HepG2 (cell line): ENCODE results near the gene LDAH. TPM values are rescaled to one million over a fixed set of nuclear protein-coding genes. Genes with fewer than 3 reads are reported as not detected.

Experiments
- ATAC-seq: fragments of 200-7000 bp; cut with Tn5 transposase; 3 replicates; pipeline ENCODE4 v1.9.1; 2020; ENCODE audit warnings: mild to moderate bottlenecking, moderate library complexity
- BruUV-seq: library from RNA; stranded (reverse); fragments of 400-500 nt; replicated peaks from 2 replicates; lab custom pipeline; 2021; lab: Mats Ljungman, UMichigan
- CTCF ChIA-PET: fragments of 300-600 bp; formaldehyde crosslinking; extraction: SDS; loops from one replicate; lab custom pipeline; 2021; ENCODE audit warnings: low total read pairs, inconsistent platforms, low intra/inter-chr PET ratio; lab: Yijun Ruan, JAX
- POLR2A ChIA-PET: fragments of 350-600 bp; sonication (Branson Sonifier 250); formaldehyde crosslinking; loops from one replicate; lab custom pipeline; 2020; ENCODE audit warnings: antibody characterized with exemption, inconsistent platforms; lab: Yijun Ruan, JAX
- DNase-seq: peaks from one replicate; pipeline ENCODE4 v3.0.0-alpha.2; 2015; ENCODE audit warnings: low spot score
- FAIRE-seq: peaks from 3 replicates; lab custom pipeline; 2011; peaks lifted over from hg19 to GRCh38; lab: Jason Lieb, UNC
- H2AFZ ChIP-seq: one replicate; pipeline ENCODE4 v1.6.1; 2011; ENCODE audit warnings: low read length, inconsistent platforms
- H3K27ac ChIP-seq: fragments of 300-600 bp; 3 replicates; pipeline ENCODE4 v1.8.0; 2011; ENCODE audit warnings: mixed run types, mild to moderate bottlenecking, mixed read lengths, low read length, inconsistent platforms; ENCODE audit not compliant: insufficient read depth; ENCODE audit errors: extremely low read length
- H3K27me3 ChIP-seq, 2 experiments: fragments of 200-600 bp in 1 of 2; 2 replicates in 1 of 2; 3 replicates in 1 of 2; pipeline versions ENCODE4 v1.6.0 to v1.8.0; 2011; ENCODE audit warnings: low read length in 2 of 2, mild to moderate bottlenecking in 2 of 2, moderate library complexity in 2 of 2, inconsistent platforms in 1 of 2; ENCODE audit not compliant: insufficient read depth in 2 of 2, control insufficient read depth in 1 of 2
- H3K36me3 ChIP-seq, 2 experiments: fragments of 200-600 bp in 1 of 2; replicated peaks in 1 of 2; 2 replicates in 1 of 2; 3 replicates in 1 of 2; pipeline versions ENCODE4 v1.5.1 to v1.8.0; 2011; ENCODE audit warnings: low read length in 2 of 2, inconsistent platforms in 1 of 2; ENCODE audit not compliant: insufficient read depth in 2 of 2, control insufficient read depth in 1 of 2
- H3K4me1 ChIP-seq: 2 replicates; pipeline ENCODE4 v1.5.1; 2012; ENCODE audit warnings: low read length, inconsistent platforms; ENCODE audit not compliant: insufficient read depth
- H3K4me2 ChIP-seq: 2 replicates; pipeline ENCODE4 v1.6.0; 2011; ENCODE audit warnings: low read depth, low read length, inconsistent platforms
- H3K4me3 ChIP-seq, 3 experiments: fragments of 200-600 bp in 1 of 3; sonication (generic), shearing (Covaris generic) in 1 of 3; replicated peaks in 1 of 3; 2 replicates each; pipeline ENCODE4 v1.5.1; 2011 to 2016; ENCODE audit warnings: low read length in 3 of 3, inconsistent platforms in 2 of 3, low read depth in 2 of 3, mild to moderate bottlenecking in 2 of 3, control low read depth in 1 of 3, mixed read lengths in 1 of 3; ENCODE audit not compliant: insufficient read depth in 1 of 3
- H3K79me2 ChIP-seq: one replicate; pipeline ENCODE4 v1.6.1; 2011; ENCODE audit warnings: low read length, inconsistent platforms; ENCODE audit not compliant: insufficient read depth
- H3K9ac ChIP-seq: 2 replicates; pipeline ENCODE4 v1.6.0; 2011; ENCODE audit warnings: mild to moderate bottlenecking, low read depth, low read length, inconsistent platforms; ENCODE audit not compliant: insufficient read depth
- H3K9me3 ChIP-seq: 2 replicates; pipeline ENCODE4 v1.5.1; 2012; ENCODE audit warnings: mild to moderate bottlenecking, low read length
- H4K20me1 ChIP-seq: 2 replicates; pipeline ENCODE4 v1.6.0; 2011; ENCODE audit warnings: inconsistent platforms, mild to moderate bottlenecking, low read length, moderate library complexity; ENCODE audit not compliant: insufficient read depth
- ARID3A ChIP-seq: IDR thresholded peaks from 2 replicates; pipeline ENCODE4 v1.6.1; 2012; ENCODE audit warnings: low read depth, low read length, improper control_type of control experiment
- ATRX ChIP-seq: sonication (generic); formaldehyde crosslinking; IDR thresholded peaks from 2 replicates; pipeline ENCODE4 v1.4.0; 2020; ENCODE audit warnings: missing genetic modification reagents, borderline replicate concordance
- BRCA1 ChIP-seq: sonication (generic); formaldehyde crosslinking; IDR thresholded peaks from 2 replicates; pipeline ENCODE4 v1.4.0; 2020; ENCODE audit warnings: missing genetic modification reagents
- E2F1 ChIP-seq: sonication (generic); formaldehyde crosslinking; IDR thresholded peaks from 2 replicates; pipeline ENCODE4 v1.5.0; 2020; ENCODE audit warnings: missing genetic modification reagents
- GABPB1 ChIP-seq: IDR thresholded peaks from 2 replicates; pipeline ENCODE4 v1.6.1; 2016; ENCODE audit warnings: mild to moderate bottlenecking, missing genetic modification reagents, moderate library complexity, missing compliant biosample characterization
- KDM5B ChIP-seq: sonication (generic); formaldehyde crosslinking; IDR thresholded peaks from 2 replicates; pipeline ENCODE4 v1.4.0; 2020; ENCODE audit warnings: missing genetic modification reagents, mild to moderate bottlenecking, borderline replicate concordance
- RNF2 ChIP-seq: fragments of 450-650 bp; conservative IDR thresholded peaks from 2 replicates; pipeline ENCODE4 v1.6.1; 2016; ENCODE audit warnings: low read depth
- STAT6 ChIP-seq: sonication (generic); formaldehyde crosslinking; IDR thresholded peaks from 2 replicates; pipeline ENCODE4 v1.4.0; 2020; ENCODE audit warnings: missing genetic modification reagents, mild to moderate bottlenecking, borderline replicate concordance
- TRAFD1 ChIP-seq: sonication (generic); formaldehyde crosslinking; IDR thresholded peaks from 2 replicates; pipeline ENCODE4 v1.5.1; 2020; ENCODE audit warnings: missing genetic modification reagents, mild to moderate bottlenecking, borderline replicate concordance
- ZNF224 ChIP-seq: sonication (generic); formaldehyde crosslinking; IDR thresholded peaks from 2 replicates; pipeline ENCODE4 v1.5.0; 2020; ENCODE audit warnings: mild to moderate bottlenecking, missing genetic modification reagents
- ZNF232 ChIP-seq: sonication (generic); formaldehyde crosslinking; IDR thresholded peaks from 2 replicates; pipeline ENCODE4 v1.4.0; 2020; ENCODE audit warnings: missing genetic modification reagents, borderline replicate concordance
- ZNF263 ChIP-seq: sonication (generic); formaldehyde crosslinking; IDR thresholded peaks from 2 replicates; pipeline ENCODE4 v1.4.0; 2020; ENCODE audit warnings: missing genetic modification reagents
- ZNF460 ChIP-seq: sonication (generic); formaldehyde crosslinking; IDR thresholded peaks from 2 replicates; pipeline ENCODE4 v1.5.1; 2020; ENCODE audit warnings: missing genetic modification reagents, mild to moderate bottlenecking, borderline replicate concordance
- ZNF597 ChIP-seq: sonication (generic); formaldehyde crosslinking; IDR thresholded peaks from 2 replicates; pipeline ENCODE4 v1.5.0; 2020; ENCODE audit warnings: missing genetic modification reagents
- WGBS: methylation state at CpG from one replicate; pipeline ENCODE4 v1.1.6; 2017; ENCODE audit warnings: low lambda C conversion rate; 5-methylcytosine and 5-hydroxymethylcytosine counted together
- in situ Hi-C: cut with HindIII; loops from 2 replicates; pipeline ENCODE4 v1.10.0; 2017; ENCODE audit warnings: low pct_unique_long_range_greater_than_20kb; ENCODE audit not compliant: extremely low pct_ligation_motif_present
- intact Hi-C: fragments of 100-400 bp; cut with micrococcal nuclease; formaldehyde crosslinking; loops from one replicate; pipeline ENCODE4 v1.10.0; 2022; ENCODE audit not compliant: unreplicated experiment
- polyA plus RNA-seq, 8 experiments: library from polyadenylated mRNA; depleted of rRNA in 3 of 8; stranded (reverse) in 7 of 8; unstranded in 1 of 8; fragments of >200 nt; fragmentation: Illumina TruSeq in 4 of 8; extraction: Trizol in 4 of 8; gene quantifications; 2 replicates each; pipeline versions ENCODE4 v1.2.1 to v1.2.3, GENCODE V29; 2011 to 2016; ENCODE audit warnings: low read depth in 4 of 8, missing spikeins in 1 of 8, mixed read lengths in 1 of 8; ENCODE audit not compliant: insufficient read depth in 1 of 8
- total RNA-seq, 5 experiments: library from RNA; depleted of rRNA; stranded (reverse); fragments of >200 nt; fragmentation: Illumina TruSeq; extraction: Trizol; gene quantifications; 2 replicates each; pipeline ENCODE4 v1.2.3, GENCODE V29; 2016; ENCODE audit warnings: low read depth in 1 of 5

Gene LDAH
- total and polyA plus RNA-seq, 2 of the 13 experiments (the other 11 are each of a cell fraction or from before 2014, with no cell fraction given), result 28.8 to 46.2 TPM

- no peak for TF ChIP-seq STAT6 (CRISPR knock-in tag)
These were observed 177.1 kb downstream of the LDAH start (continued) for GRCh38 chr2:20645761-20646160.

GRCh38 chr2:20645301-20645701 is 177.6 kb downstream of the LDAH start:
- H3K27me3 ChIP-seq, result no peaks in the 10 kb centered on the region; a peak in 1 of 5 replicates
- no peak overlapping the region for H3K27ac ChIP-seq
- peaks cover 6% of the 10 kb centered on the region for H3K79me2 ChIP-seq
- H3K4me1 ChIP-seq, result peaks cover 36% of the 10 kb centered on the region
- ChIA-PET CTCF (no interaction called here), POLR2A (no interaction called here)
- peaks cover 8 to 17% of the 10 kb centered on the region in 2 experiments for H3K36me3 ChIP-seq
- intact Hi-C loops, result no loop called here
- BruUV-seq, result no TSS peak
- H2AFZ ChIP-seq, result no peak overlapping the region
- in situ Hi-C loops, result no loop called here
- no peaks in the 10 kb centered on the region for H4K20me1 ChIP-seq
- no peak overlapping the region for H3K9ac ChIP-seq
- no peaks in the 10 kb centered on the region for H3K9me3 ChIP-seq
- ATAC-seq (no peak), DNase-seq (no peak), FAIRE-seq (no peak)
- no peak overlapping the region for H3K4me2 ChIP-seq
- WGBS, result 88% methylated on average over 14 of the region's 14 CpGs
- no peak overlapping the region for H3K4me3 ChIP-seq
- TF ChIP-seq ATRX (no peak), ARID3A (no peak), RNF2 (no peak), BRCA1 (CRISPR knock-in tag) (no peak), E2F1 (no peak), ZNF232 (no peak), GABPB1 (CRISPR knock-in tag) (no peak), ZNF263 (CRISPR knock-in tag) (no peak), ZNF460 (CRISPR knock-in tag) (no peak), KDM5B (no peak), ZNF224 (CRISPR knock-in tag) (no peak), TRAFD1 (CRISPR knock-in tag) (no peak), ZNF597 (CRISPR knock-in tag) (no peak)
